ENCODE measurements around the gene OAS1.

The OAS1 gene

GRCh38 chr12:112930350-112930749, 23.6 kb downstream of the OAS1 start:
- no peak overlapping the region for H3K4me3 ChIP-seq (ENCODE audit: control insufficient read depth, low read depth, low read length)
- no peak for TF ChIP-seq CTCF (conservative IDR thresholded peaks at IDR 0.05; ENCODE audit: control insufficient read depth, insufficient read depth, low read depth, low read length)
- no peak for DNase-seq (ENCODE audit: low read depth)

GRCh38 chr12:112932485-112933128, 25.8 kb downstream of the OAS1 start:
- no peak for DNase-seq (ENCODE audit: low read depth)
- no peak overlapping the region for H3K4me3 ChIP-seq (ENCODE audit: control insufficient read depth, low read depth, low read length)
- no peak for TF ChIP-seq CTCF (conservative IDR thresholded peaks at IDR 0.05; ENCODE audit: control insufficient read depth, insufficient read depth, low read depth, low read length)

- no peak for DNase-seq (ENCODE audit: low read depth)
- TF ChIP-seq CTCF (conservative IDR thresholded peaks at IDR 0.05; ENCODE audit: control insufficient read depth, insufficient read depth, low read depth, low read length) = no peak
- no peak overlapping the region for H3K4me3 ChIP-seq (ENCODE audit: control insufficient read depth, low read depth, low read length)
Observed at GRCh38 chr12:112933129-112933505, 26.4 kb downstream of the OAS1 start.

GRCh38 chr12:112936264-112936663, 29.5 kb downstream of the OAS1 start:
- no peak for TF ChIP-seq CTCF (conservative IDR thresholded peaks at IDR 0.05; ENCODE audit: control insufficient read depth, insufficient read depth, low read depth, low read length)
- no peak for DNase-seq (ENCODE audit: low read depth)
- no peak overlapping the region for H3K4me3 ChIP-seq (ENCODE audit: control insufficient read depth, low read depth, low read length)

- H3K4me3 ChIP-seq (ENCODE audit: control insufficient read depth, low read depth, low read length) = no peak overlapping the region
- peak; percentile 10 for DNase-seq (ENCODE audit: low read depth)
- no peak for TF ChIP-seq CTCF (conservative IDR thresholded peaks at IDR 0.05; ENCODE audit: control insufficient read depth, insufficient read depth, low read depth, low read length)
Observed at GRCh38 chr12:112936927-112937326, 30.2 kb downstream of the OAS1 start.

GRCh38 chr12:112937741-112938719, 31.3 kb downstream of the OAS1 start, which contains the start of gene OAS3:
Gene OAS3, plus strand, starts transcription at chr12:112938474. Its CDS starts 57 bp downstream, at chr12:112938531.
- DNase-seq (ENCODE audit: low read depth) = peak; percentile 76
- peak within 1 kb of the TSS; percentile 71 for H3K4me3 ChIP-seq (ENCODE audit: control insufficient read depth, low read depth, low read length)
- TF ChIP-seq CTCF (conservative IDR thresholded peaks at IDR 0.05; ENCODE audit: control insufficient read depth, insufficient read depth, low read depth, low read length) = no peak

Data from fibroblast of mammary gland (primary cell).